ENCODE results near the gene BRICD5. TPM values are rescaled to one million over a fixed set of nuclear protein-coding genes. Genes with fewer than 3 reads are reported as not detected.
"Not testable (repeated sequence)": the region's sequence is repeated elsewhere in the genome, so short reads cannot be mapped to it uniquely, and the experiment has no call there.

Gene BRICD5
- total RNA-seq, 1 experiment from 2014 or later: 33.6 TPM

DNA sequence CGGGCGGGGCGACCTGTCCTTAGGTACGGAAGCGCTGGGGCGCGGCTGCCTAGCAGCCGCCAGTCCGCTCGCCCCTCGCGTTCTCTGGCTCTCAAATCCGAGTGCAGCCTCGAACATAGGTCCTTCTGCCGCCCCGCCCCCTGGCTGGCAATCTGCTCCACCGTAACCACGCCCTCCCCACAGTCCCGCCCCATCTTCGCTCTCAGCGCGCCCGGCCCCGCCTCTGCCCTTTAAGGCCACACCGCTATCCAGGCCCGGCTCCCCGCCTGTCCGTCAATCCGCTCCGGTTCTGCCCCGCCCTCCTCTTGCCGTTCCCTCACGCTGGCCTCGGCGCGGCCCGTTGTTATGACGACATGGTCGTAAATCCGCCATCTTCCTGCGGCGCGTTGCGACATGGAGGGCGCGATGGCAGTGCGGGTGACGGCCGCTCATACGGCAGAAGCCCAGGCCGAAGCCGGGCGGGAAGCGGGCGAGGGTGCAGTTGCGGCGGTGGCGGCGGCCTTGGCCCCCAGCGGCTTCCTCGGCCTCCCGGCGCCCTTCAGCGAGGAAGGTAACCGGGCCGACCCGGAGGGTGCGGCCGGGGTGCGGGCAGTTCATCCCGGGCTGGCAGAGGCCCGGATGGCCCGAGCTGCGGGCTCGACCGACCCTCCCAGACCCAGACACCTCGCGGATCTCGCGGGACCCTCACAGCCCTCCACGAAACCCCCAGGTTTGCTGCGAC lies 12.7 kb upstream of the BRICD5 start, which contains the start of gene E4F1:
Gene E4F1 (plus strand): TSS at position 371 of the 721 bp plus-strand sequence. CDS start 23 bp downstream, at position 394.
- DNase-seq (ENCODE audit: low spot score): peak; percentile 98

DNA sequence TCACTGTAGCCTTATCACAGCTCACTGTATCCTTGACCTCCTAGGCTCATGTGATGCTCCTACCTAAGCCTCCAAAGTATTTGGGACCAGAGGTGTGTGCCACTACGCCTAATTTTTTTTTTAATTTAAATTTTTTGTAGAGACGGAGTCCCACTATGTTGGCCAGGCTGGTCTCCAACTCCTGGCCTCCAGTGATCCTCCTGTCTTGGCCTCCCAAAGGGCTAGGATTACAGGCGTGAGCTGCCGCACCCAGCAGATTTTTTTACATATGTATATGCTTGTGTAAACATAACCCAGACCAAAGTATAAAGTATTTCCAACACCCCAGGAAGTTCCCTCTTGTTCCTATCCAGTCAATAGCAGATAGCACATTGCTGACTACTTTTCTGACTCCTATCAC lies 5.7 kb upstream of the BRICD5 start:
- DNase-seq (ENCODE audit: low spot score): no peak

DNA sequence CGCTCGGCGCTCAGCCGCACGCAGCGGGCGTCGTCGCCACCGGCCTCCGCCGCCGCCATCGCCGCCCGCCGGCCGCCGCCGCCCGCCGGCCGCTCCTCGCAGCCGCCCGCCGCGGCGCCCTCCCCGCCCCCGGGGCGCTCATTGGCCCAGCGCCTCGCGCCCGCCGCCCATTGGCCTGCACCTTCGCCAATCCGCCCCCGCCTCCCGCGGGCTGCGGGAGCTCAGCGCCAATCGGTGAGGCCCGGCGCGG lies 4.0 kb upstream of the BRICD5 start, which contains the start of gene PGP:
Gene PGP (minus strand): TSS at position 122 of the 250 bp plus-strand sequence. CDS start 63 bp downstream, at position 59.
- no peak for DNase-seq (ENCODE audit: low spot score)

DNA sequence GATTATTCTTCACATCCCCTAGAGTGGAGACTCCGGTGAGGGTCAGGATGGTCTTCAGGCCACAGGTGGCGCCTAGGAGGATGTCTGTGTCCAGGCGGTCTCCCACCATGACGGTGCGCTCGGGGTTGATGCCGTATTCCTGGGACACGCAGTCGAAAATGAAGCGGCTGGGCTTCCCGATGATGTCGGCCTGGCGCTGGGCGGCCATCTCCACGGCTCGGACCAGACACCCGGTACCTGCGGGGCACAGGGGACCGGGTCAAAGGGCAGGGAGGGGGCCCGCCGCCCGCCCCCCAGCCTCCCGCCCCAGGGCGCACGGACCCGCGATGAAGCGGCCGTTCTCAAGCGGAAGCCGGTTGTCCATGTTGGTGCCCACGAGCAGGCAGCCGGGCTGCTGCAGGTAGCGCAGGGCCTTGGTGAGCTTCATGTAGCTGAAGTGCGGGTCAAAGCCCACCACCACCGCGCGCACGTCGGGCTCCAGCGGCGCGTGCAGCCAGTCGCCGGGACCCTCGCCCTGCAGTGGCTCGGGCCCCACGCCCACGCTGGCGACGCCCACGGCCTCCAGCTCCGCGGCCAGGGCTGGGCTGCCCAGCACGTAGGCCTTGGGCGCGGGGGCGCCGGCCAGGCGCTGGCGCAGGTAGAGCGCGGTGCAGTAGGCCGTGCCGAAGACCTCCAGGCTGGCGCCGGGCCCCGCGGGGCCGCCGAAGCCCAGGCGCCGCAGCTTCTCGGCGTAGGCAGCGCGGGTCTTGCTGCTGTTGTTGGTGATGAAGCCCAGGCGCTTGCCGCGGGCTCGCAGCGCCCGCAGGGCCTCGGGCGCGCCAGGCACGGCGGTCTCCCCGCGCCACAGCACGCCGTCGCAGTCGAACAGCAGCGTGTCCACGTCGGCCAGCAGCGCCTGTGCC lies 3.4 kb upstream of the BRICD5 start:
- no peak for DNase-seq (ENCODE audit: low spot score)

DNA sequence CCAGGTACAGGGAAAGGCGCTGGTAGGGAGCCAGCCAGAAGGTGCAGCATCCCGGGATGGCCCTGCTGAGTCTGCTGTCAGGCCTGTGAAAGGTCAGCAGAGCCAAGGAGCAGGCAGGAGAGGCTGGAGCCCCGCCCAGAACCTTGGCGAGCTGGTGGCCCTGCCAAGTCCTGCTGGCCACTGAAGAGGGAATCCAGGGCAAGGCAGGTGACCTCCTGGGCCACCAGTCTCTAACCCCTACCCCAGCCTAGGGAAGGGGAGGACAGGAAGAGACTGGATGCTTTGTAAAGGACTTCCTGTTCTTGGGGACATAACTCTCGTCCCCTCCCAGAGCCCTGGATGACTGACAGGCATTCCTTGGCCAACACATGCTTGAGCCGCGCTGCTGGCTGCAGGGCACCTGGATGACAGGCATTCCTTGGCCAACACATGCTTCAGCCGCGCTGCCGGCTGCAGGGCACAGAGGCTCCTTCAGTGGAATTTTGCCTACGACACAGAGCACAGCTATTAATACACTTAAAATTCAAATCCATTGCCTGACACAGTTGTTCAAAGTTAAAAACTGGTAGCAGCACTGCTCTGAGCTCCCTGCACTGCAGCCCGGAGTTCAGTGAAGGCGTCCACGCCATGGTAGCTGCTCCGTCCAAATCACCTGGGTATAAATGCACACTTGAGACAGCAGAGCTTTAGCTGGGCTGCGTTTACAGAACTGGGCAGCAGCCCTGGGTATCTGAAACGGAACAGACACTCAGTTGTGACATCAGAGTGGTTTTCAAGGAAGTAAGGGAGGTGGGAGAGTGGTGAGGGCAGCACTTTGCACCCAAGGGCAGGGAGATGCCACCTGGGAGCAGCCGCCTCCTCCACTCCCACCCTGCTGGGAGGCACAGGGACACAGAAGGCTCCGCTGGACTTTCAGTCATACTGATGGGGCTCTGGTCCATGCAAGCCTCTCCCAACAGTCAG lies 2.0 kb upstream of the BRICD5 start:
- DNase-seq (ENCODE audit: low spot score): peak; percentile 67

DNA sequence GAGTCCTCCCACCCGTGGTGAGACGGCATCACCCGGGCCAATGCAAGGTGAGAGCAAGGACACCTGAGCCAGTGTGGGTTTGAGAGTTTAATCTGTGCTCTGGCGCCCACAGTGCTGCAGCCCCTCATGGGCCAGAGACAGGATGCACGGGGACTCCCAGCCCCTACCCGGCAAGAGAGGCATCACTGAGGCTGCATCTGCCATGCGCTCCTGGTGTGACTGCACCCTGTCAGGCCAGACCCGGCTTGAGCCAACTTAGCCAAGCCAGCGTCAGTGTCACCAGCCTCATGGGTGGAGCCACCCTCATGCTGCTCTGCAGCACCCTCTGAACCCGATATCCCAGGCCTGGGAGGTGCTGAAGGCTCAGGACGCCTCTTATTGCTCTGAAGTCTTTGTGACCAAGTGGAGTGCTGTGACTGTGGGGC lies 1.3 kb upstream of the BRICD5 start:
- DNase-seq (ENCODE audit: low spot score): no peak

DNA sequence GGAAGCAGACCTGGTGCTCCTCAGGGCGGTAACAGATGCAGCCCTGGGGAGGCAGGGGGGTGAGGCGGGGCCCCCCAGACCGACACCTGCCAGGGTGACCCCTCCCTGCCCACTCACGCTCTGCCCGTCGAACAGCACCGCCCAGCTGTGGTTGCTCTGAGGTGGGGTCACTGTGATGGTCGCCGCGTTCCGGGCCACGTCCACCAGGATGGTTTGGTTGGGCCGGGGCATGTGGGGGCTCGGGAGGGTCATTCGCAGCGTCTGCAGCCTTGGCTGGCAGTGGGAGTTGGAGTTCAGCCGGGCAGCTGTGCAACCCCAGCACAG lies 692 bp downstream of the BRICD5 start:
- DNase-seq (ENCODE audit: low spot score): no peak

DNA sequence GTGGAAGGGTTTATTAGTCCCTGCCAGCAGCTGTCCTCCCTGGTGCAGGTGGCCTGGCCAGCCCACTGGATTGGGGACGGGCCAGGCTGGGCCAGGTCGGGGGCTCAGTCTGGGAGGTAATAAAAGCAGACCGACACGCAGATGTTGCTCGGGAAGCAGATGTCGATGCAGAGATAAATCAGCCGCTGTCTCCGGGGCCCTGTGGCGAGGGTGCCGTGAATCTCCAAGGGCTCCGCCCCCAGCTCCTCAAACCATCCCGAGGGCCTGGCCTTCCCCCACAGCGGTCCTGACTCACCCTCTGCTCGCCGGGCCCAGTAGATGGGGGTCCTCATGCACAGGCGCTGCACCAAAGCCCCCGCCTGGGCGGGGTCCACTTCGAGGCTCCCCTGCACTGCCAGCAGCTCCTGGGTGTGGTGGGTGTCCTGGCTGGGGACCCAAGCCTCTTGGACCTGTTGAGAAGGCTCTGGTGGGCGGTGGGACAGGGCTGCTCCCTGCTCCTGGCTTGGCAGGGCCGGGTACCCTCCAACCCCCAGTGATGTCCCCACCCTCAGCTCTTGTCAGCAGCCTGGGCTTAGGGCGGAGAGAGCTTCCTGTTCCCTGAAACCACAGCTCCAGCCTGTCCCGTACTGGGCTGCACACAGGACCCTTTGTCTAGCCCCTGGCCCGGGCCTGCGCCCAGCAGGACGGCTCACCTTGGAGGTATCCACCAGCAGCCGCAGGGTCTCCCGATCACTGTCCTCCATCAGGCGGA lies 1.2 kb downstream of the BRICD5 start:
- no peak for DNase-seq (ENCODE audit: low spot score)

DNA sequence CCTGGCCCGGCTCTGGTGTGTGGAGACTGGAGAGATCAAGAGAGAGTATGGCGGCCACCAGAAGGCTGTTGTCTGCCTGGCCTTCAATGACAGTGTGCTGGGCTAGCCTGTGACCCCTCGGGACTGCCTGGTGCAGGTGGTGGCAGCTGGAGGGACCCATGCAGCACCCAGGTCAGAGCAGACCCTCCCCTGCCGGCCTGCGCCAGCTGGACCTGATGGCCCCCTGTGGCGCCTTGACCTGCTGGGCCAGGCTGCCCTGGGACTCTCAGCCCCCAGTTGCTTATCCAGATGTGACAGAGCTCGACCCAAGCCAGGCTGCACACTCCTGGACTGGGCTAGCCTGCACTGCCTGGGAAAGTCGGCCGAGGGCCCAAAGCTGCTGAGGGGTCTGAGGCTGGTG lies 1.9 kb downstream of the BRICD5 start:
- no peak for DNase-seq (ENCODE audit: low spot score)

DNA sequence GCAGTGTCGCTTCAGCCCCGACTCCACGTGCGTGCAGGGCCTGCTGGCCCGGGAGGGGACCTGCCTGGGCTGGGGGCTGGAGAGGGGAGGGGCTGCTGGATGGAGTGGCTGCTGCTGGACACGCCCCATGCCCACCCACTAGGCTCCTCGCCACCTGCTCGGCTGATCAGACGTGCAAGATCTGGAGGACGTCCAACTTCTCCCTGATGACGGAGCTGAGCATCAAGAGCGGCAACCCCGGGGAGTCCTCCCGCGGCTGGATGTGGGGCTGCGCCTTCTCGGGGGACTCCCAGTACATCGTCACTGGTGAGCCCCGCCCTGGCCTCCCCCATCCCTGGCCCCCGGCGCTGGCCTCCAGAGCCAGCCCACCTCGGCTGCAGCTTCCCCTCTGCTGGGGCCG lies 2.4 kb downstream of the BRICD5 start:
- DNase-seq (ENCODE audit: low spot score): no peak

DNA sequence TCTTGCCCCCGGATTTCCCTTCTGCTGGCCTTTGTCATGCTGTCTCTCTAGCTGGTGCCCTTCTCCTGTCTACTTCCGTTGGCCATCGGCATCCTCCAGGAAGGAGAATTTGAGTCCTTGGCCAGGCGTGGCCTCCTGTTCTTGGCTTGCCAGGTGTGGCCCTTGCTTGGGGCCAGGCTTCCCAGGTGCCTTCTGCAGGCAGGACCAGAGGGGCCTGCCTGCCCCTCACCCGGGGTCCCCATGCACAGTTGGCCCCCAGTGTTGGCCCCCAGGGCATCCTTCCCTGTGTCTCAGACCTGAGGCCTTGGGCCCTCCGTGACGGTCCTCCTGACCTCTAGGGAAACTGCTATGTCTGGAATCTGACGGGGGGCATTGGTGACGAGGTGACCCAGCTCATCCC lies 2.8 kb downstream of the BRICD5 start:
- DNase-seq (ENCODE audit: low spot score): no peak

DNA sequence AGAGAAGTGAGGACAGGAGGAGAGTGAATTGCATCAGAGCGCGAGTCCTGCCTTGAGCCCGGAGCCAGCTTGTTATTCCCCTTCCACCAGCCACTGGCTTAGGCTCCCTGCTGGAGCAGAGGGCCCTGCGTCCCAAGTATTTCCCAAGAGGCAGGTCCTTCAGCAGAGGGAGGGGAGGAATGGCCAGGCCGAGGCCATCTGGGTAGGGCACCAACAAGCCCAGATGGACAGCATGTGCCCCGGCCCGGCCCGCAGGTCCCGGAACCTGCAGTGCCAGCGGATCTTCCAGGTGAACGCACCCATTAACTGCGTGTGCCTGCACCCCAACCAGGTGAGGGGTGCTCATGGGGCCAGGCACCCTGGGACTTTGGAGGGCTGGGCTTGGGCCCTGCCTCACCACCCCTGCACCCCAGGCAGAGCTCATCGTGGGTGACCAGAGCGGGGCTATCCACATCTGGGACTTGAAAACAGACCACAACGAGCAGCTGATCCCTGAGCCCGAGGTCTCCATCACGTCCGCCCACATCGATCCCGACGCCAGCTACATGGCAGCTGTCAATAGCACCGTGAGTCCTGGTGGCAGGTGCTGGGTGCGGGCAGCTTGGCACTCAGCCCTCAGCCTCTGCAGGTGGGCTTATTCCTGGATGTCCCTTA lies 3.8 kb downstream of the BRICD5 start:
- DNase-seq (ENCODE audit: low spot score): no peak

DNA sequence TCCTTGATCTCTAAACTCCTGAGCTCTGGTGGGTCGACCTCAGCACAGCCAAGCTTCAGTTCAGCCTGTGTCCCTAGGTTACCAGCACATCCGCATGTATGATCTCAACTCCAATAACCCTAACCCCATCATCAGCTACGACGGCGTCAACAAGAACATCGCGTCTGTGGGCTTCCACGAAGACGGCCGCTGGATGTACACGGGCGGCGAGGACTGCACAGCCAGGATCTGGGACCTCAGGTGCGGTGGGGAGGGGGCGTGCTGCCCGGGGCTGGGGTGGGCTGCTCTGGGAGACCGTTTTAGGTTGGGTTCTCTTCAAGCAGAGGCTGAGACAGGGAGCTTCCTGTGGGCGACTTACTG lies 4.3 kb downstream of the BRICD5 start:
- DNase-seq (ENCODE audit: low spot score): no peak

DNA sequence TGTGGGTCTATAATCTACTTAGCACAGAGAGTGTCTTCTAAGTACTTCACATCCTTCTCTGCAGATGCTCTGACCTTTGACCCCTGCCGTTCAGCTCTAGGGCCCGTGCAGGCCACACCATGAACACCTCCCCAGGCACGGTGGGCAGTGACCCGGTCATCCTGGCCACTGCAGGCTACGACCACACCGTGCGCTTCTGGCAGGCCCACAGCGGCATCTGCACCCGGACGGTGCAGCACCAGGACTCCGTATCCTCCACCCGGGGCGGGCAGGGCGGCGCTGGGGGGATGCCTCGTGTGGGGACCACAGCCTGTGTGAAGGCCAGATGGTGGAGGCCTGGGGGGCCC lies 4.7 kb downstream of the BRICD5 start:
- no peak for DNase-seq (ENCODE audit: low spot score)

DNA sequence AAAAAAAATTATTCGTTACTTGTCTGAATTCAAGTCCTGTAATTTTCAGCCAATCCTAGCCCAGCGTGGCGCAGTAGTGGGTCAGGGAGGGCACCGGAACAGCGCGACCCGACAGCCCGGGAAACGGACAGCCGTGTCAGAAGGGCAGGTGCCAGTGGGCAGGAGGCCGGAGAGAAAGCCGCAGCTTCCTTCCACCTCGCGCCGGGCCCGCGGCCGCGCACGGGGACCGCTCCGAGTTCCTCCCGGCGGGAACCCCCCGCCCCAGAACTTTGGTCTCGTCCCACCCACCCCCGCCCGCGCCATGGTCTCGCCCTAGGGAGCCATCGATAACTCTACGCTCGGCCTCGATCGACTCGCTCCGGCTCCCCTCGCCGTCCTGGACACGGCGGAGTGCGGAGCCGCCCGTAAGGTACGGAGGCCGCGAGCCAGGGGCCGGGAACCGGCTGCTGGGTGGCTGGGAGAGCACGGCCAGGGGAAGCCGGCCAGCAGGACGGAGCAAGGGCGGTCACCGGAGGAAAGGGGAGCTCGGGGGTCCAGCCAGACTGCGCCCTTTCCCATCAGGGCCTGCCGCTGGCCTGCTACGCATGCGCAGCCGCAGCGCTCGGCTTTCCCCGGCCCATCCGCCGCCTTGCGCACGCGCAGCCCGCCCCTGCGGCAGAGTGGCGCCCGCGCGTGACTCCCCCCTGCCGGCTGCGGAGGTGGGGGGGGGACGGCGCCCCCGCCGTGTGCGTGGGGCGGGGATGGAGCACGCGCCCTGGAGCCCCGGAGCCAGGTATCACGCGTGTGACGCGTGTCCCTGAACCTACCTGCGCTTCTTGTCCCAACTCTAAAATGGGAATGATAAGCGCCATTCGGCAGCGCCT lies 5.3 kb downstream of the BRICD5 start, which contains the start of gene MLST8:
Gene MLST8 (plus strand): TSS at position 351 of the 863 bp plus-strand sequence. CDS start 632 bp downstream, outside the sequence.
- peak; percentile 86 for DNase-seq (ENCODE audit: low spot score)

DNA sequence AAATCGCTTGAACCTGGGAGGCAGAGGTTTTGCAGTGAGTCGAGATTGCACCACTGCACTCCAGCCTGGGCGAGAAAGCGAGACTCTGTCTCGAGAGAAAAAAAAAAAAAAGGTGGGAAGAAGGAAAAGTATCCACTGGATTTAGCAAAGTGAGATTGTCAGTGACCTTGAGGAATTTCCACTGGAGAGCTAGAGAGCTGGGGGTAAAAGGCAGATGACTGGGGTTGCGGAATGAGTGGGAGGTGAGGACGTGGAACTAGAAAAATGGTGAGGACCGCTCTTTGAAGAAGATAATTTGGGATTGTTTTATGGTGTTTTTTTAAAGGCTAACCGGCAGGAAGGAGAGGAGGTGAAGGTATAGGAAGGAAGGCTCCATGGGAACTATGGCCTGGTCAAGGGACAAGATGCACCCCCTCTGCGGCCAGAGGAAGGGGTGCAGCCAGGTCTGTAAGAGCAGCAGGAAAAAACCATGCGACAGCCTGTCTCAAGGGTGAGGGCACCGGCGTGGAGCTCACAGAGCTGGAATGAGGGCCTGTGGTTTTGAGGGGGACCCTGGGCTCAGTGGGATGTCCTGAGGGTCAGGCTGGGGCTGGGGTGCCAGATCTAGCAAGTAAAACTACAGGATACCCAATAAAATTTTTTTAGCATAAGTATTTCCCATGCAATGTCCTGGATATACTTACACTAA lies 6.1 kb downstream of the BRICD5 start:
- DNase-seq (ENCODE audit: low spot score): no peak

DNA sequence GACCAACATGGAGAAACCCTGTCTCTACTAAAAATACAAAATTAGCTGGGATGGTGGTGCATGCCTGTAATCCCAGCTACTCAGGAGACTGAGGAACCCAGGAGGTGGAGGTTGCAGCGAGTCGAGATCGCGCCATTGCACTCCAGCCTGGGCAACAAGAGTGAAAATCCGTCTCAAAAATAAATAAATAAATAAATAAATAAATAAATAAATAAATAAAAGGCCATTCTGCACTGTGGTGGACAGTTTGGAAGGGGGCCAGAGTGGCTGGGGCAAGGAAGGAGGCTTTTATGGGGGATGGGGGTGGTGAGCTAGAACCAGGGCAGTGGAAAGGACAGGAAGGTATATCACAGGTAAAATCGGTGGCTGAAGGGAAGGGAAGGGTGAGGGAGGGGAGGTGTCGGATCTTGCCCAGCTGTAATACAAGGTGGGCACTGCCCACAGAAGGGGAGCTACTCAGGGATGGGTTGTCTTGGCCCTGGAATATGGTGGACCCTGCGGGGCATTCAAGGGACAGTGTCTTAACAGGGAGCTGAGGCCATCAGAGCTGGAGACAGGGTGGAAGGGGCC lies 7.5 kb downstream of the BRICD5 start:
- not testable (repeated sequence) for DNase-seq (ENCODE audit: low spot score)

DNA sequence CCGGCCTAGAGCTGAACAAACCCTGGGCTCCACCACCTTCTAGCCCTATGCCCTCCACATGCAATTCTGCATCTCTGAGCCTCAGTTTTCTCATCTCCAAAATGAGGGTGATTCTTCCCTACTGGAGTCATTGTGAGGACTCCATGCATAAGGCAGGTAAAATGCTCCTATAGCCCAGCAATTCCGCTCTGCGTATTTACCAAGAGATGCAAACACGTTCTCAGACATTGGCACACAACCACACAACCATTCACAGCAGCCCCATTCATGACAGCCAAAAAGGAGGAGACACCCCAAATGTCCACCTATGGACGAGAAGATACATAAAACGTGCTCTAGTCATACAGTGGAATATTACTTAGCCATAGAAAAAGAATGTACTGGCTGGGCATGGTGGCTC lies 10.3 kb downstream of the BRICD5 start:
- DNase-seq (ENCODE audit: low spot score): no peak

Data from HT-29 (cell line).